GM23338 (cell line): Measurements from ENCODE around the gene ALOX15. TPM values are rescaled to one million over a fixed set of nuclear protein-coding genes. Genes with fewer than 3 reads are reported as not detected.

ENCODE experiments used
- ATAC-seq: fragments of 200-7000 bp; cut with Tn5 transposase; 3 replicates; pipeline ENCODE4 v1.9.1; 2020
- DNase-seq: peaks from one replicate; pipeline ENCODE4 v3.0.0-alpha.2; 2015; ENCODE audit warnings: low spot score
- H2AFZ ChIP-seq: fragments of 200-600 bp; sonication (generic); 2 replicates; pipeline ENCODE4 v1.8.0; 2016; ENCODE audit warnings: antibody characterized with exemption, mild to moderate bottlenecking, moderate library complexity
- H3F3A ChIP-seq: fragments of 200-600 bp; sonication (generic); replicated peaks from 2 replicates; pipeline ENCODE4 v1.8.0; 2017; ENCODE audit warnings: antibody characterized with exemption, mixed run types, low read depth
- H3K27ac ChIP-seq: fragments of 200-600 bp; sonication (generic); 2 replicates; pipeline ENCODE4 v1.6.1; 2016; ENCODE audit warnings: low read depth
- H3K27me3 ChIP-seq: fragments of 200-600 bp; sonication (generic); 2 replicates; pipeline ENCODE4 v1.8.0; 2016; ENCODE audit warnings: mild to moderate bottlenecking, mixed run types, moderate library complexity; ENCODE audit not compliant: insufficient read depth
- H3K36me3 ChIP-seq: fragments of 200-600 bp; sonication (generic); 2 replicates; pipeline ENCODE4 v1.8.0; 2016; ENCODE audit warnings: mild to moderate bottlenecking; ENCODE audit not compliant: insufficient read depth
- H3K4me1 ChIP-seq: fragments of 200-600 bp; sonication (generic); 2 replicates; pipeline ENCODE4 v1.8.0; 2016; ENCODE audit warnings: mild to moderate bottlenecking, moderate library complexity; ENCODE audit not compliant: insufficient read depth
- H3K4me2 ChIP-seq: fragments of 200-600 bp; sonication (generic); 2 replicates; pipeline ENCODE4 v1.7.1; 2017; ENCODE audit warnings: mixed run types
- H3K4me3 ChIP-seq: fragments of 200-600 bp; sonication (generic); 2 replicates; pipeline ENCODE4 v1.6.1; 2016; ENCODE audit warnings: mixed run types
- H3K79me2 ChIP-seq: fragments of 200-600 bp; sonication (generic); replicated peaks from 2 replicates; pipeline ENCODE4 v1.8.0; 2017; ENCODE audit warnings: mild to moderate bottlenecking; ENCODE audit not compliant: insufficient read depth
- H3K9me2 ChIP-seq: fragments of 200-600 bp; sonication (generic); 2 replicates; pipeline ENCODE4 v1.8.0; 2017; ENCODE audit not compliant: insufficient read depth
- H4K20me1 ChIP-seq: fragments of 200-600 bp; sonication (generic); replicated peaks from 2 replicates; pipeline ENCODE4 v1.8.0; 2017; ENCODE audit warnings: mild to moderate bottlenecking; ENCODE audit not compliant: insufficient read depth
- H3K27ac Mint-ChIP-seq: 2 replicates; pipeline ENCODE4 v1.8.0; 2020; ENCODE audit warnings: inconsistent platforms, mild to moderate bottlenecking, moderate library complexity, mixed read lengths
- H3K27me3 Mint-ChIP-seq: 3 replicates; pipeline ENCODE4 v1.8.0; 2022; ENCODE audit warnings: low read depth, mild to moderate bottlenecking, moderate library complexity, mixed read lengths, inconsistent platforms; ENCODE audit not compliant: insufficient read depth, poor library complexity
- H3K36me3 Mint-ChIP-seq: 3 replicates; pipeline ENCODE4 v1.8.0; 2021; ENCODE audit warnings: low read depth, mild to moderate bottlenecking, inconsistent platforms, moderate library complexity, mixed read lengths
- H3K4me1 Mint-ChIP-seq: 3 replicates; pipeline ENCODE4 v1.8.0; 2020; ENCODE audit warnings: mild to moderate bottlenecking, inconsistent platforms, mixed read lengths
- H3K4me3 Mint-ChIP-seq: 3 replicates; pipeline ENCODE4 v1.8.0; 2021; ENCODE audit warnings: moderate library complexity, mild to moderate bottlenecking, inconsistent platforms, mixed read lengths
- H3K9me3 Mint-ChIP-seq: 3 replicates; pipeline ENCODE4 v1.8.0; 2020; ENCODE audit warnings: moderate library complexity, mild to moderate bottlenecking, inconsistent platforms, mixed read lengths
- CREB1 ChIP-seq: fragments of 250-450 bp; sonication (Bioruptor Pico); IDR thresholded peaks from 2 replicates; pipeline ENCODE4 v1.5.0; 2020; ENCODE audit warnings: low read depth, mild to moderate bottlenecking, moderate library complexity
- JUNB ChIP-seq: IDR thresholded peaks from one replicate; pipeline ENCODE4 v1.6.1; 2016; ENCODE audit warnings: antibody characterized with exemption; ENCODE audit not compliant: unreplicated experiment
- POLR2AphosphoS5 ChIP-seq: IDR thresholded peaks from 2 replicates; pipeline ENCODE4 v1.6.1; 2016; ENCODE audit warnings: antibody characterized with exemption, low read depth
- polyA plus RNA-seq: library from polyadenylated mRNA; unstranded; fragments of >200 nt; fragmentation: Nextera tagmentation; extraction: Ambion mirVana; gene quantifications from 2 replicates; pipeline ENCODE4 v1.2.1, GENCODE V29; 2016
- total RNA-seq: library from RNA; depleted of rRNA; stranded (reverse); fragments of >200 nt; shearing (Covaris generic); gene quantifications from 2 replicates; pipeline ENCODE4 v1.2.3, GENCODE V29; 2014
- TF ChIP-seq, protein P1 (sequence below): IDR thresholded peaks from 2 replicates; pipeline ENCODE4 v1.6.1; 2016; ENCODE audit warnings: antibody characterized with exemption
- TF ChIP-seq, protein P2 (sequence below): fragments of 250-450 bp; sonication (Bioruptor Pico); IDR thresholded peaks from 2 replicates; pipeline ENCODE4 v1.5.0; 2020; ENCODE audit warnings: mild to moderate bottlenecking, moderate library complexity
- TF ChIP-seq, protein P3 (sequence below), 2 experiments: fragments of 200-600 bp in 1 of 2; sonication (generic) in 1 of 2; conservative IDR thresholded peaks; 2 replicates each; pipeline versions ENCODE4 v1.5.1 to v1.6.1; 2016 to 2017; ENCODE audit warnings: antibody characterized with exemption in 2 of 2, low read depth in 2 of 2, mild to moderate bottlenecking in 2 of 2, moderate library complexity in 1 of 2

Gene ALOX15
- total and polyA plus RNA-seq, 2 experiments from 2014 or later = 1.2 to 1.4 TPM

DNA sequence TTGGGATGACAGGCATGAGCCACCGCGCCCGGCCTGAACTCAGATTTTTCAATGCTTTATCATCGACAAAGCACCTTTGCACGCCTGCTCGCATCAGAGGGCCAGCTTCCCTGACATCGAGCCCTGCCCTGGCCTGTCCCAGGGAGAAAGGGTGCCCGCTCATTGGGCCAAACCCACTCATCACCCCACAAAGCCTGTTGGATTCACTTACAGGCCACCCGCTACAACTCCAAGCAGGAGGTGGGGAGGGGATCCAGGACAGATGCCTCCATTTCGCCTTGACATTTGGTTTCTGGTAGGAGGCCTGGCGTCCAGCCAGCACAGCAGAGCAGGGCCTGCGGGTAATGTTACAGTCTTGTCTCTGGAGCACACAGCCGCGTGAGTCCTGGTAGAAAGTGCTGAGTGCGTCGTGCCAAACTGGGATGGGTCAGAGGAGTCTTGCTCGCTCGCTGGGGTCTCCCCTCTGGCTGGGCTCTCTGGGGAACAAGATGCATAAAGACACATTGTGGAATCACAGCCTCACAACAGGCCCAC, 37.3 kb downstream of the ALOX15 start (continued):
- TF ChIP-seq CREB1 = no peak
- TF ChIP-seq, protein P1, sequence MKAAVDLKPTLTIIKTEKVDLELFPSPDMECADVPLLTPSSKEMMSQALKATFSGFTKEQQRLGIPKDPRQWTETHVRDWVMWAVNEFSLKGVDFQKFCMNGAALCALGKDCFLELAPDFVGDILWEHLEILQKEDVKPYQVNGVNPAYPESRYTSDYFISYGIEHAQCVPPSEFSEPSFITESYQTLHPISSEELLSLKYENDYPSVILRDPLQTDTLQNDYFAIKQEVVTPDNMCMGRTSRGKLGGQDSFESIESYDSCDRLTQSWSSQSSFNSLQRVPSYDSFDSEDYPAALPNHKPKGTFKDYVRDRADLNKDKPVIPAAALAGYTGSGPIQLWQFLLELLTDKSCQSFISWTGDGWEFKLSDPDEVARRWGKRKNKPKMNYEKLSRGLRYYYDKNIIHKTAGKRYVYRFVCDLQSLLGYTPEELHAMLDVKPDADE = no peak

DNA sequence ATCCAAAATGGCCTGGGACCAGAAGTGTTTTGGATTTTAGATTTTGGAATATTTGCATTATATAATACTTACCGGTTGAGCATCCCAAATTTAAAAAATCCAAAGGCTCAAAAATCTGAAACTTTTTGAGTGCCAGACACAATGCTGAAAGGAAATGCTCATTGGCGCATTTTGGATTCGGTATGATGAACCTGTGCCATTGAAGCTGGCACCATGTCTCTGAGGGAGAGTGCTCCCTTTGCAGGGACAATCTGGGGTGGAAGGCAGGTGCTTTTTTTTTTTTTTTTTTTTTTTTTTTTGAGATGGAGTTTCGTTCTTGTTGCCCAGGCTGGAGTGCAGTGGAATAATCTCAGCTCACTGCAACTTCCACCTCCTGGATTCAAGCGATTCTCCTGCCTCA, 39.4 kb downstream of the ALOX15 start:
- peaks cover 23% of the 10 kb centered on the region for H3K4me1 ChIP-seq
- no peak overlapping the region for H3K27ac ChIP-seq
- DNase-seq = no peak
- H3K9me2 ChIP-seq = no peaks in the 10 kb centered on the region
- peaks cover 38% of the 10 kb centered on the region for H3K4me1 Mint-ChIP-seq
- H3K79me2 ChIP-seq = no peaks in the 10 kb centered on the region
- H3K36me3 Mint-ChIP-seq = no peaks in the 10 kb centered on the region; the same call in 2 of the 3 replicates
- H3K36me3 ChIP-seq = no peaks in the 10 kb centered on the region
- TF ChIP-seq, protein P1 = no peak
- TF ChIP-seq, protein P2, sequence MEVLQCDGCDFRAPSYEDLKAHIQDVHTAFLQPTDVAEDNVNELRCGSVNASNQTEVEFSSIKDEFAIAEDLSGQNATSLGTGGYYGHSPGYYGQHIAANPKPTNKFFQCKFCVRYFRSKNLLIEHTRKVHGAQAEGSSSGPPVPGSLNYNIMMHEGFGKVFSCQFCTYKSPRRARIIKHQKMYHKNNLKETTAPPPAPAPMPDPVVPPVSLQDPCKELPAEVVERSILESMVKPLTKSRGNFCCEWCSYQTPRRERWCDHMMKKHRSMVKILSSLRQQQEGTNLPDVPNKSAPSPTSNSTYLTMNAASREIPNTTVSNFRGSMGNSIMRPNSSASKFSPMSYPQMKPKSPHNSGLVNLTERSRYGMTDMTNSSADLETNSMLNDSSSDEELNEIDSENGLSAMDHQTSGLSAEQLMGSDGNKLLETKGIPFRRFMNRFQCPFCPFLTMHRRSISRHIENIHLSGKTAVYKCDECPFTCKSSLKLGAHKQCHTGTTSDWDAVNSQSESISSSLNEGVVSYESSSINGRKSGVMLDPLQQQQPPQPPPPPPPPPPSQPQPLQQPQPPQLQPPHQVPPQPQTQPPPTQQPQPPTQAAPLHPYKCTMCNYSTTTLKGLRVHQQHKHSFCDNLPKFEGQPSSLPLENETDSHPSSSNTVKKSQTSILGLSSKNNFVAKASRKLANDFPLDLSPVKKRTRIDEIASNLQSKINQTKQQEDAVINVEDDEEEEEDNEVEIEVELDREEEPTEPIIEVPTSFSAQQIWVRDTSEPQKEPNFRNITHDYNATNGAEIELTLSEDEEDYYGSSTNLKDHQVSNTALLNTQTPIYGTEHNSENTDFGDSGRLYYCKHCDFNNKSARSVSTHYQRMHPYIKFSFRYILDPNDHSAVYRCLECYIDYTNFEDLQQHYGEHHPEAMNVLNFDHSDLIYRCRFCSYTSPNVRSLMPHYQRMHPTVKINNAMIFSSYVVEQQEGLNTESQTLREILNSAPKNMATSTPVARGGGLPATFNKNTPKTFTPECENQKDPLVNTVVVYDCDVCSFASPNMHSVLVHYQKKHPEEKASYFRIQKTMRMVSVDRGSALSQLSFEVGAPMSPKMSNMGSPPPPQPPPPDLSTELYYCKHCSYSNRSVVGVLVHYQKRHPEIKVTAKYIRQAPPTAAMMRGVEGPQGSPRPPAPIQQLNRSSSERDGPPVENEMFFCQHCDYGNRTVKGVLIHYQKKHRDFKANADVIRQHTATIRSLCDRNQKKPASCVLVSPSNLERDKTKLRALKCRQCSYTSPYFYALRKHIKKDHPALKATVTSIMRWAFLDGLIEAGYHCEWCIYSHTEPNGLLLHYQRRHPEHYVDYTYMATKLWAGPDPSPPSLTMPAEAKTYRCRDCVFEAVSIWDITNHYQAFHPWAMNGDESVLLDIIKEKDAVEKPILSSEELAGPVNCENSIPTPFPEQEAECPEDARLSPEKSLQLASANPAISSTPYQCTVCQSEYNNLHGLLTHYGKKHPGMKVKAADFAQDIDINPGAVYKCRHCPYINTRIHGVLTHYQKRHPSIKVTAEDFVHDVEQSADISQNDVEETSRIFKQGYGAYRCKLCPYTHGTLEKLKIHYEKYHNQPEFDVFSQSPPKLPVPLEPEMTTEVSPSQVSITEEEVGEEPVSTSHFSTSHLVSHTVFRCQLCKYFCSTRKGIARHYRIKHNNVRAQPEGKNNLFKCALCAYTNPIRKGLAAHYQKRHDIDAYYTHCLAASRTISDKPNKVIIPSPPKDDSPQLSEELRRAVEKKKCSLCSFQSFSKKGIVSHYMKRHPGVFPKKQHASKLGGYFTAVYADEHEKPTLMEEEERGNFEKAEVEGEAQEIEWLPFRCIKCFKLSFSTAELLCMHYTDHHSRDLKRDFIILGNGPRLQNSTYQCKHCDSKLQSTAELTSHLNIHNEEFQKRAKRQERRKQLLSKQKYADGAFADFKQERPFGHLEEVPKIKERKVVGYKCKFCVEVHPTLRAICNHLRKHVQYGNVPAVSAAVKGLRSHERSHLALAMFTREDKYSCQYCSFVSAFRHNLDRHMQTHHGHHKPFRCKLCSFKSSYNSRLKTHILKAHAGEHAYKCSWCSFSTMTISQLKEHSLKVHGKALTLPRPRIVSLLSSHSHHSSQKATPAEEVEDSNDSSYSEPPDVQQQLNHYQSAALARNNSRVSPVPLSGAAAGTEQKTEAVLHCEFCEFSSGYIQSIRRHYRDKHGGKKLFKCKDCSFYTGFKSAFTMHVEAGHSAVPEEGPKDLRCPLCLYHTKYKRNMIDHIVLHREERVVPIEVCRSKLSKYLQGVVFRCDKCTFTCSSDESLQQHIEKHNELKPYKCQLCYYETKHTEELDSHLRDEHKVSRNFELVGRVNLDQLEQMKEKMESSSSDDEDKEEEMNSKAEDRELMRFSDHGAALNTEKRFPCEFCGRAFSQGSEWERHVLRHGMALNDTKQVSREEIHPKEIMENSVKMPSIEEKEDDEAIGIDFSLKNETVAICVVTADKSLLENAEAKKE (CRISPR knock-in tag) = no peak
- TF ChIP-seq, protein P3, sequence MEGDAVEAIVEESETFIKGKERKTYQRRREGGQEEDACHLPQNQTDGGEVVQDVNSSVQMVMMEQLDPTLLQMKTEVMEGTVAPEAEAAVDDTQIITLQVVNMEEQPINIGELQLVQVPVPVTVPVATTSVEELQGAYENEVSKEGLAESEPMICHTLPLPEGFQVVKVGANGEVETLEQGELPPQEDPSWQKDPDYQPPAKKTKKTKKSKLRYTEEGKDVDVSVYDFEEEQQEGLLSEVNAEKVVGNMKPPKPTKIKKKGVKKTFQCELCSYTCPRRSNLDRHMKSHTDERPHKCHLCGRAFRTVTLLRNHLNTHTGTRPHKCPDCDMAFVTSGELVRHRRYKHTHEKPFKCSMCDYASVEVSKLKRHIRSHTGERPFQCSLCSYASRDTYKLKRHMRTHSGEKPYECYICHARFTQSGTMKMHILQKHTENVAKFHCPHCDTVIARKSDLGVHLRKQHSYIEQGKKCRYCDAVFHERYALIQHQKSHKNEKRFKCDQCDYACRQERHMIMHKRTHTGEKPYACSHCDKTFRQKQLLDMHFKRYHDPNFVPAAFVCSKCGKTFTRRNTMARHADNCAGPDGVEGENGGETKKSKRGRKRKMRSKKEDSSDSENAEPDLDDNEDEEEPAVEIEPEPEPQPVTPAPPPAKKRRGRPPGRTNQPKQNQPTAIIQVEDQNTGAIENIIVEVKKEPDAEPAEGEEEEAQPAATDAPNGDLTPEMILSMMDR (conservative IDR thresholded peaks at IDR 0.05; ENCODE audit: low read depth in 2 of 2) = no peak
- TF ChIP-seq JUNB = no peak
- no peak for TF ChIP-seq POLR2AphosphoS5
- no peaks in the 10 kb centered on the region for H4K20me1 ChIP-seq
- 0 out of 2 replicates have a peak, but pooled peaks cover 9% of the 10 kb centered on the region for H3F3A ChIP-seq
- H3K27me3 ChIP-seq = no peaks in the 10 kb centered on the region
- H2AFZ ChIP-seq = no peak overlapping the region
- H3K27me3 Mint-ChIP-seq = peaks cover 20% of the 10 kb centered on the region
- no peak for ATAC-seq
- H3K4me2 ChIP-seq = no peak overlapping the region
- no peak overlapping the region for H3K27ac Mint-ChIP-seq
- H3K9me3 Mint-ChIP-seq = no peaks in the 10 kb centered on the region
- H3K4me3 ChIP-seq = no peak overlapping the region
- no peak overlapping the region for H3K4me3 Mint-ChIP-seq
